Lung (tissue), 12 donors: ENCODE data around the gene UGT2B15. TPM values are rescaled to one million over a fixed set of nuclear protein-coding genes. Genes with fewer than 3 reads are reported as not detected.
"Not testable (repeated sequence)": the region's sequence is repeated elsewhere in the genome, so short reads cannot be mapped to it uniquely, and the experiment has no call there.

Source experiments
- ATAC-seq: fragments of 200-7000 bp; cut with Tn5 transposase; one replicate; pipeline ENCODE4 v1.9.1; 2020; ENCODE audit warnings: moderate number of reproducible peaks; ENCODE audit not compliant: insufficient read depth, low FRiP score
- DNase-seq, 3 donors: peaks; one replicate each; pipeline ENCODE4 v3.0.0-alpha.2; 2013 to 2017
- H3K27ac ChIP-seq, 2 donors: one replicate each; pipeline ENCODE4 v1.5.1; 2013; ENCODE audit warnings: mild to moderate bottlenecking in 2 of 2, moderate library complexity in 2 of 2, control low read depth in 1 of 2, inconsistent platforms in 1 of 2, low read depth in 1 of 2, low read length in 1 of 2
- H3K27me3 ChIP-seq, 3 donors: one replicate each; pipeline ENCODE4 v1.5.1; 2013; ENCODE audit warnings: low read length in 2 of 3; ENCODE audit not compliant: control insufficient read depth in 3 of 3, insufficient read depth in 3 of 3
- H3K36me3 ChIP-seq, 4 donors: one replicate each; pipeline ENCODE4 v1.5.1; 2013; ENCODE audit warnings: low read length in 4 of 4, mild to moderate bottlenecking in 1 of 4, moderate library complexity in 1 of 4; ENCODE audit not compliant: control insufficient read depth in 4 of 4, insufficient read depth in 4 of 4
- H3K4me1 ChIP-seq, 5 donors: one replicate each; pipeline ENCODE4 v1.5.1; 2013; ENCODE audit warnings: low read length in 5 of 5, mild to moderate bottlenecking in 2 of 5, moderate library complexity in 1 of 5; ENCODE audit not compliant: control insufficient read depth in 5 of 5, insufficient read depth in 5 of 5
- H3K4me3 ChIP-seq: one replicate; pipeline ENCODE4 v1.5.1; 2013; ENCODE audit warnings: mild to moderate bottlenecking, control low read depth, moderate library complexity
- H3K9ac ChIP-seq, 2 donors: one replicate each; pipeline ENCODE4 v1.5.1; 2013; ENCODE audit warnings: low read length in 2 of 2, control low read depth in 1 of 2; ENCODE audit not compliant: insufficient read depth in 1 of 2
- H3K9me3 ChIP-seq, 4 donors: one replicate each; pipeline ENCODE4 v1.5.1; 2013; ENCODE audit warnings: low read length in 3 of 4, mild to moderate bottlenecking in 1 of 4, moderate library complexity in 1 of 4; ENCODE audit not compliant: control insufficient read depth in 4 of 4, insufficient read depth in 3 of 4
- WGBS, 2 donors: extraction: QIAGEN DNeasy Blood & Tissue Kit; methylation state at CpG; one replicate each; pipeline ENCODE4 v1.1.7; 2013; 5-methylcytosine and 5-hydroxymethylcytosine counted together
- polyA plus RNA-seq, 2 donors: library from polyadenylated mRNA; stranded (reverse); fragments of 200-250 nt; gene quantifications; one replicate each; pipeline ENCODE4 v1.2.1, GENCODE V29; 2013
- total RNA-seq, 2 donors: library from RNA; depleted of rRNA in 1 of 2; stranded (reverse); fragments of >200 nt in 1 of 2; gene quantifications; one replicate each; pipeline ENCODE4 v1.2.1, GENCODE V29; 2014 to 2021
- TF ChIP-seq, protein P1 (sequence below): IDR thresholded peaks from 2 replicates; pipeline ENCODE4 v1.5.1; 2012; ENCODE audit warnings: mild to moderate bottlenecking; ENCODE audit errors: control extremely low read depth, extremely low read depth
- donor health status: control.
- donor health status: control.
- donor health status: Bipolar disorder and iron deficiency.
- donor health status: healthy.
- donor health status: DM: yes; HTN: yes; CAD: no.

Gene UGT2B15
- total and polyA plus RNA-seq, 4 donors, result 0.06 to 0.15 TPM; not detected in 2

DNA sequence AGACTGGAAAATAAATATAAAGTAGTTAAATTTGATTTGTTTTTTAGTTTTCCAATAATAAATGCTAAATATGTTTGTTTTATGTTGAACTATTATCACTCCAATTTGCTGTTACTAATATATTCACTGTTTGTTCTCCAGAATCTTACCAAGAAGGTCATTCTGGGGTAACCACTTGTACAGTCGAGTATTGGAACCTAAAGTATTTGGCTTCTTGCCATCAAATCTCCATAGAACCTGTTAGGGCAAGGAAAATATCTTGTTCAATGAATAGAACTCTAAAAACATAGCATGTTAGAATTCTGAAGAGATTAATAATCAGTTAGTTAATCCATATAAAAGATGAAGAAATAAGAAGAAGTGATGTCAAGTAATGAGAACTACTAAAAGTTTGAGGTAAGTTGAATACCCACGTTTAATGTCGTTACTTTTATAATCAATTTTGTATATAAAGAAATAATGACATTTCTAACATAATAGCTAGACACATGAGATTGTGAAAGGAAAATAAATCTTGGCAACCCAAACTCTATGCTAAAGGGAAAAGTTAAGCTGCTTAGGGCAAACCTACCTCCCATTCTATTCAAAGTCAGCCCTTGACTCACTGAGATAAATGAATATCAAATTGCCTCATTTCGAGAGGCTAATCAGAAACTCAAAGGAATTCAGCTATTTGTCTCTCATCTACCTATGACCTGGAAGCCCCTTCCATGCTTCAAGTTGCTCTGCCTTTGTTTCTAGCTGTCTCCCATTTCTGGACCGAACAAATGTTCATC is 15.3 kb downstream of the UGT2B15 start:
- WGBS, 2 donors, result 66 to 85% methylated on average over 5 of the region's 5 CpGs
- no peaks in the 10 kb centered on the region for H3K27me3 ChIP-seq
- no peaks in the 10 kb centered on the region for H3K9me3 ChIP-seq
- H3K9ac ChIP-seq, result no peak overlapping the region
- H3K27ac ChIP-seq, result no peak overlapping the region
- DNase-seq (peak in 2 of 3 donors; percentile 11 to 12), ATAC-seq (no peak)
- H3K4me1 ChIP-seq, result no peaks in the 10 kb centered on the region
- TF ChIP-seq, protein P1, sequence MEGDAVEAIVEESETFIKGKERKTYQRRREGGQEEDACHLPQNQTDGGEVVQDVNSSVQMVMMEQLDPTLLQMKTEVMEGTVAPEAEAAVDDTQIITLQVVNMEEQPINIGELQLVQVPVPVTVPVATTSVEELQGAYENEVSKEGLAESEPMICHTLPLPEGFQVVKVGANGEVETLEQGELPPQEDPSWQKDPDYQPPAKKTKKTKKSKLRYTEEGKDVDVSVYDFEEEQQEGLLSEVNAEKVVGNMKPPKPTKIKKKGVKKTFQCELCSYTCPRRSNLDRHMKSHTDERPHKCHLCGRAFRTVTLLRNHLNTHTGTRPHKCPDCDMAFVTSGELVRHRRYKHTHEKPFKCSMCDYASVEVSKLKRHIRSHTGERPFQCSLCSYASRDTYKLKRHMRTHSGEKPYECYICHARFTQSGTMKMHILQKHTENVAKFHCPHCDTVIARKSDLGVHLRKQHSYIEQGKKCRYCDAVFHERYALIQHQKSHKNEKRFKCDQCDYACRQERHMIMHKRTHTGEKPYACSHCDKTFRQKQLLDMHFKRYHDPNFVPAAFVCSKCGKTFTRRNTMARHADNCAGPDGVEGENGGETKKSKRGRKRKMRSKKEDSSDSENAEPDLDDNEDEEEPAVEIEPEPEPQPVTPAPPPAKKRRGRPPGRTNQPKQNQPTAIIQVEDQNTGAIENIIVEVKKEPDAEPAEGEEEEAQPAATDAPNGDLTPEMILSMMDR, result no peak
- H3K36me3 ChIP-seq, result no peaks in the 10 kb centered on the region
- H3K4me3 ChIP-seq, result no peak overlapping the region

DNA sequence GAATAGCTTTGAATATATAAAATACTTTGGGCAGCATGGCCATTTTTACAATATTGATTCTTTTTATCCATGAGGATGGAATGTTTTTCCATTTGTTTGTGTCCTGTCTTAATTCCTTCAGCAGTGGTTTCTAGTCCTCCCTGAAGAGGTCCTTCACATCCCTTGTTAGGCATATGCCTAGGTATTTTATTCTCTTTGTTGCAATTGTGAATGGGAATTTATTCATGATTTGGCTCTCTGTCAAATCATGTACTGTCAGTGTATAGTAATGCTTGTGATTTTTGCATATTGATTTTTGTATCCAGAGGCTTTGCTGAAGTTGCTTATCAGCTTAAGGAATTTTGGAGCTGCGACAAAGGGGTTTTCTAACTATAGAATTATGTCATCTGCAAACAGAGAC is 18.5 kb downstream of the UGT2B15 start:
- no peak for DNase-seq
- H3K27me3 ChIP-seq, result no peaks in the 10 kb centered on the region
- TF ChIP-seq, protein P1, result no peak
- WGBS, 2 donors, result 72 to 90% methylated on average over 1 of the region's 1 CpG
- H3K4me1 ChIP-seq, result no peaks in the 10 kb centered on the region
- H3K9me3 ChIP-seq, result no peaks in the 10 kb centered on the region
- ATAC-seq, result no peak
- H3K4me3 ChIP-seq, result no peak overlapping the region
- H3K27ac ChIP-seq, result no peak overlapping the region
- no peak overlapping the region for H3K9ac ChIP-seq
- H3K36me3 ChIP-seq, result no peaks in the 10 kb centered on the region

DNA sequence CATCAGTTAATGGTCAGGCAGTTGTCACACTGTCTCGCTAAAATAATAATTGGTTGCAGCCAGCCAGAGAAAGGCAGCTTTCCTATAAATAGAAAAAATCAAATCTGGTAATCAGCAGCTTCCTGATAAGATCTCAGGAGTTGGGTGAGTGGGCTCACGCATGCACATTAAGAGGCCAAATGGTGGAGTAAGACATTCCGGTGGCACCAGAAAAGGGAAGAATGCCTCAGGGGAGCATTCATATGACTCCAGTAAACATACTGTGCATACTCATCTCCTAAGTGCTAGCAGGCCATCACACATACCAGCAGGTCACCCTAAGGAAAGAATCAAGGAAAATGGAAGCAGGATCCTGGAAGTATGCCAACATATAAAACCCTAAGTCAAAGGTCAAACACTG is 40.1 kb downstream of the UGT2B15 start:
- no peak overlapping the region for H3K27ac ChIP-seq
- H3K4me3 ChIP-seq, result no peak overlapping the region
- no peaks in the 10 kb centered on the region for H3K4me1 ChIP-seq
- TF ChIP-seq, protein P1, result no peak
- DNase-seq (no peak), ATAC-seq (no peak)
- 83 to 88% methylated on average over 3 of the region's 3 CpGs for WGBS, 2 donors
- no peaks in the 10 kb centered on the region for H3K36me3 ChIP-seq
- H3K9me3 ChIP-seq, result no peaks in the 10 kb centered on the region
- H3K9ac ChIP-seq, result no peak overlapping the region
- H3K27me3 ChIP-seq, result no peaks in the 10 kb centered on the region

DNA sequence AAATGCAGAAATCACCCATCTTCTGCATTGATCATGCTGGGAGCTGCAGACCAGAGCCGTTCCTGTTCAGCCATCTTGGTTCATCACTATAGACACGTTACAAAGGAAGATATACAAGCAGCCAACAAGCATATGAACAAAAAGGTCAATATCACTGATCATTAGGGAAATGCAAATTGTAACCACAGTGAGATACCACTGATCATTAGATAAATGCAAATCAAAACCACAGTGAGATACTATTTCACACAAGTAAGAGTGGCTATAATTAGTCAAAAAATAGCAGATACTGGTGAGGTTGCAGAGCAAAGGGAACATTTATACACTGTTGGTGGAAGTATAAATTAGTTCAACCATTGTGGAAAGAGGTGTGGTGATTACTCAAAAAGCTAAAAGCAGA is 47.7 kb downstream of the UGT2B15 start:
- not testable (repeated sequence) for H3K9ac ChIP-seq, H3K4me3 ChIP-seq, H3K36me3 ChIP-seq, H3K27me3 ChIP-seq, H3K27ac ChIP-seq, H3K9me3 ChIP-seq, H3K4me1 ChIP-seq, DNase-seq, ATAC-seq
- 82 to 92% methylated on average over 2 of the region's 2 CpGs for WGBS, 2 donors
